Urinary bladder (tissue), 4 donors: ENCODE measurements around the gene GTF2I. TPM values are rescaled to one million over a fixed set of nuclear protein-coding genes. Genes with fewer than 3 reads are reported as not detected.
"Not testable (repeated sequence)": the region's sequence is repeated elsewhere in the genome, so short reads cannot be mapped to it uniquely, and the experiment has no call there.

Experiments used
- DNase-seq: peaks from one replicate; pipeline ENCODE4 v3.0.0-alpha.2; 2015; ENCODE audit errors: extremely low spot score
- H3K27ac ChIP-seq: one replicate; pipeline ENCODE4 v1.5.1; 2013; ENCODE audit warnings: low read depth, mild to moderate bottlenecking, moderate library complexity
- H3K36me3 ChIP-seq: one replicate; pipeline ENCODE4 v1.6.1; 2013; ENCODE audit warnings: mild to moderate bottlenecking, moderate library complexity; ENCODE audit not compliant: insufficient read depth
- H3K4me1 ChIP-seq: one replicate; pipeline ENCODE4 v1.6.1; 2013; ENCODE audit warnings: mild to moderate bottlenecking, moderate library complexity; ENCODE audit not compliant: insufficient read depth
- H3K4me3 ChIP-seq: one replicate; pipeline ENCODE4 v1.5.1; 2013; ENCODE audit warnings: low read depth, low read length
- WGBS: extraction: QIAGEN DNeasy Blood & Tissue Kit; methylation state at CpG from one replicate; pipeline ENCODE4 v1.1.7; 2013; 5-methylcytosine and 5-hydroxymethylcytosine counted together
- polyA plus RNA-seq: library from polyadenylated mRNA; stranded (reverse); fragments of 200-250 nt; gene quantifications from one replicate; pipeline ENCODE4 v1.2.3, GENCODE V29; 2013
- total RNA-seq: library from RNA; depleted of rRNA; stranded (reverse); fragments of >200 nt; gene quantifications from one replicate; pipeline ENCODE4 v1.2.3, GENCODE V29; 2014
- donor health status: healthy with polysubstance abuse.
- donor health status: healthy.

GTF2I gene
- total and polyA plus RNA-seq, 2 donors: 65.7 to 283 TPM

DNA sequence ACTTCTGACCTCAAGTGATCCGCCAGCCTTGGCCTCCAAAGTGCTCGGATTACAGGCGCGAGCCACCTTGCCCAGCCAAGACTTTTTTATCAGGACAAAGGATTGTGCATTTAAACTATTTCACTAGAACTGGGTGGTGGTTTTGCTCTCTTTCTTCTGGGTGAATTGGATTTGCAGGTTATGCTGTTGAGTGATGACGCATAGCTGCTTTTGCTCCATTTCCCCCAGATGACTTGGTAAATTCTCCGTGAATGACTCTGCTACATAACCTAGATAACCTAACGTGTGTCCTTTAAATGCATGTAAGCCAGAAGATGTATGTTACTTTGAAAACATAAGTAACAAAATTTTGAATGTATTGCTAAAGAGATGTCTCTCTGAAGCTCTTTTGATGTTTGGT is 100.8 kb downstream of the GTF2I start:
- H3K4me3 ChIP-seq, H3K4me1 ChIP-seq, H3K27ac ChIP-seq, H3K36me3 ChIP-seq, DNase-seq: not testable (repeated sequence)
- no CpG with 5 or more reads among the region's 7 CpGs for WGBS

DNA sequence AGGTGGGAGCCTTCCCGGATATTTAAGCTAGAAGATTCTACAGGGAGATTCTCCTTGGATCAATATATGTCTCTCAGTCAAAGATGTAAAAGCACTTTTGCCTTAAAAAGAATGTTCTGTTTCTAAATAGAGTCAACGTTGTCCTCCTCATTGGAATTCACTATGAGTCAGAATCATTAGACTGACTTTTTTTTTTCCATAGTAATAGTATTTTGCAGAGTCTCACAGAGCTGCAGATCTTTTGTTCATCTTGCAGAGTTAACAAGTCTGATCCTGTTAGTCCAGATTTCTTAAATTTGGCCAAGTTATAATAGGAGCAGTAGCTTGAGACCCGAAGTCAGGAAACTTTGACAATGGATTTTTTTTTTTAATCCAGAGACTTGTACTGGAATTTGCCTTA is 101.5 kb downstream of the GTF2I start:
- WGBS: no CpG with 5 or more reads among the region's 3 CpGs
- H3K4me1 ChIP-seq, H3K4me3 ChIP-seq, H3K27ac ChIP-seq, DNase-seq, H3K36me3 ChIP-seq: not testable (repeated sequence)

DNA sequence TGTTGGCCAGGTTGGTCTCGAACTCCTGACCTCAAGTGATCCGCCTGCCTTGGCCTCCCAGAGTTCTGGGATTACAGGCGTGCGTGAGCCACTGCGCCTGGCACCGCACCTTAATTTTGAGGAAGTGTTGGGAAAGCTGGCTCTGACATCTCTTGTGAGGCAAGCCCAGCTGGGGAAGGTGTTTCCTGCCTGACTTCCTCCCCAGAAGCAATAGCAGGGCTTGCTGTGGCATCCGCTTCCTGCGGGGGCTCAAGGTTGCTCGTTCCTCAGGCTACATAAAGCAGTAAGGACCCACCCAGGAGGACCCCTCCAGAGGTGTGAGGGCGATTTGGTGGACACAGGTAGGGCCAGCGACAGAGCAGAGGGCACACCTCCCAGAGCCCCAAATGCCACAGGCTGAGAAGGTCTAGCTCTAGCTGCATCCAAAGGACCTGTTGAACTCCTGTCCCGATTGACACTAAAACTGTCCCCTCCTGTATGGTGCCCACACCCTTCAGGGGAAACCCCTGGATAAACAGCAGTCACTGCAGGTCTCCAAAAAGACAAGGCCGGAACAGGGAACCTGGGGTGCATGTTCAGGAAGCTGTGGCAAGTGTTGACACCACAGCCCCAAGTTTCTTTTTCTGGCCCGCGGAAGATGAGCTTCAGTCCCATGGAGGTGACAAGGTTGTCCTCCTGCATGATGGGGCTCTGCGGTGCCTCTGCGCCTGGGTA is 107.8 kb downstream of the GTF2I start:
- H3K27ac ChIP-seq, DNase-seq, H3K4me1 ChIP-seq, H3K36me3 ChIP-seq, H3K4me3 ChIP-seq: not testable (repeated sequence)
- WGBS: no CpG with 5 or more reads among the region's 17 CpGs

DNA sequence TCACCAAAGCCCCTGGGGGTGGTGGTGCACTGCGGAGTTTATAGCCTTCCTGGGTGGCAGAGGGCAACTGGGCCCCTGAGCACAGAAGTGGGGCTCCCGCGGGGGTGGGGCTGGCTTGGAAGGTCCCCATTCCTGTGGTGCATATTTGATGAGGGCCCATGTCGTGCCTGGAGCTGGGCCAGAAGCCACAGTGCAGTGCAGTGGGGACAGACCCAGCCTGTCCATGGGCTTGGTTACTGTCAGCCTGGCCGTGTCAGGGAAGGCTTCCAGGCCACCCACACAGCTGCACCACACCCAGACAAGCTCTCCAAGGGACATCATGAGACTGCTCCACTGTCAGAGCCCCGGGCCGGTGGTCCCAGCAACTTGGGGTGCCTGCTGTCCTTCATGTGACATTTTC is 109.0 kb downstream of the GTF2I start:
- H3K4me1 ChIP-seq, H3K36me3 ChIP-seq, H3K27ac ChIP-seq, H3K4me3 ChIP-seq, DNase-seq: not testable (repeated sequence)
- no CpG with 5 or more reads among the region's 7 CpGs for WGBS

DNA sequence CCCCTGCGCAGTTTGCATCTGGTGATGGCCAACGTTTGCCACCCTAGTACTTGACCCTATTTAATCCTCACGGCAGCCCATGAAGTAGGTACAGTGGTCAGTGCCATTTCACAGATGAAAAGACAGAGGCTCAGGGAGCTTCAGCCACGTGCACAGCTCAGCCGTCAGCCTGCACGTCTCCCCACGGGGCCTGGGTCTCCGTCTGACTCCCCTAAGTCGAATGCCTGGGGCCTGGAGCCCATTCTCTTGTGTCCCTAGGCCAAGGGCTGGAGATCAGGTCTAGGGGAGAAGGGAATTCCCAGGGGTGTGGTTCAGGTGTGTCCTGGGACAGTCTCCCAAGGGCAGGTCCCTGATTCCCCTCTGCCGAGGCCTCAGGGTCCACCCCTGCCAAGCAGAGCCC is 109.5 kb downstream of the GTF2I start:
- not testable (repeated sequence) for DNase-seq, H3K4me3 ChIP-seq, H3K36me3 ChIP-seq, H3K27ac ChIP-seq, H3K4me1 ChIP-seq
- 74% methylated on average over 8 of the region's 10 CpGs for WGBS

DNA sequence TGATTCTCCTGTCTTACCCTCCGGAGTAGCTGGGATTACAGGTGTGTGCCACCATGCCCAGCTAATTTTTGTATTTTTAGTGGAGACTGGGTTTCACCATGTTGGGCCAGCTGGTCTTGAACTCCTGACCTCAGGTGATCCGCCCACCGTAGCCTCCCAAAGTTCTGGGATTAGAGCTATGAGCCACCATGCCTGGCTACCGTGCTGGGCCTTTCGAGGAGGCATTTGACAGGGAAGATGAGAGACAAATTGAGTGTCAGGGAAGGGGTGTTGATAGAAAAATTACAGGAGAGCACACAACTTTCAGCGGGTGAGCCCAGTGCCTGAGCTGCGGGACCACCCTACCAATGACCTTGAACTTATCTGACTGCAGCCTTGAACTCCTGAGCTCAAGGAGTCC is 112.5 kb downstream of the GTF2I start:
- H3K4me3 ChIP-seq, H3K27ac ChIP-seq, DNase-seq, H3K36me3 ChIP-seq, H3K4me1 ChIP-seq: not testable (repeated sequence)
- 90% methylated on average over 4 of the region's 7 CpGs for WGBS

DNA sequence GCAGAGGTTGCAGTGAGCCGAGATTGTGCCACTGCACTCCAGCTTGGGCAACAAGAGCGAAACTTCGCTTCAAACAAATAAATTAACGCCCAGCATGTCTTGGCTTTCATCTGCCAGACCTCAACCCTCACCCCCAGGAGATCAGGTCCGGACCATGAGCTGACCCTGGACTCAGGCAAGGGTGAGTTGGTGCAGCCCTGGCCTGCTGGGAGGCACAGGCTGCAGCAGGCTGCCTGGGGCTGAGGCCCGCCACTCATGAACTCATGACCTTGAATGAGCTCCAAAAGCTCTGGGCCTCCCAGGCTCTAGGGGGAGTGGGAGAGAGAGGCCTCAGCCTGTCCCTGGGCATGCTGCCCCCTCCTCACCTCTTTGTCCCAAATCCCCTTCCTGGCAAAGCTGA is 114.6 kb downstream of the GTF2I start:
- not testable (repeated sequence) for H3K4me1 ChIP-seq, H3K4me3 ChIP-seq, H3K27ac ChIP-seq, DNase-seq, H3K36me3 ChIP-seq
- WGBS: 94% methylated on average over 6 of the region's 6 CpGs

DNA sequence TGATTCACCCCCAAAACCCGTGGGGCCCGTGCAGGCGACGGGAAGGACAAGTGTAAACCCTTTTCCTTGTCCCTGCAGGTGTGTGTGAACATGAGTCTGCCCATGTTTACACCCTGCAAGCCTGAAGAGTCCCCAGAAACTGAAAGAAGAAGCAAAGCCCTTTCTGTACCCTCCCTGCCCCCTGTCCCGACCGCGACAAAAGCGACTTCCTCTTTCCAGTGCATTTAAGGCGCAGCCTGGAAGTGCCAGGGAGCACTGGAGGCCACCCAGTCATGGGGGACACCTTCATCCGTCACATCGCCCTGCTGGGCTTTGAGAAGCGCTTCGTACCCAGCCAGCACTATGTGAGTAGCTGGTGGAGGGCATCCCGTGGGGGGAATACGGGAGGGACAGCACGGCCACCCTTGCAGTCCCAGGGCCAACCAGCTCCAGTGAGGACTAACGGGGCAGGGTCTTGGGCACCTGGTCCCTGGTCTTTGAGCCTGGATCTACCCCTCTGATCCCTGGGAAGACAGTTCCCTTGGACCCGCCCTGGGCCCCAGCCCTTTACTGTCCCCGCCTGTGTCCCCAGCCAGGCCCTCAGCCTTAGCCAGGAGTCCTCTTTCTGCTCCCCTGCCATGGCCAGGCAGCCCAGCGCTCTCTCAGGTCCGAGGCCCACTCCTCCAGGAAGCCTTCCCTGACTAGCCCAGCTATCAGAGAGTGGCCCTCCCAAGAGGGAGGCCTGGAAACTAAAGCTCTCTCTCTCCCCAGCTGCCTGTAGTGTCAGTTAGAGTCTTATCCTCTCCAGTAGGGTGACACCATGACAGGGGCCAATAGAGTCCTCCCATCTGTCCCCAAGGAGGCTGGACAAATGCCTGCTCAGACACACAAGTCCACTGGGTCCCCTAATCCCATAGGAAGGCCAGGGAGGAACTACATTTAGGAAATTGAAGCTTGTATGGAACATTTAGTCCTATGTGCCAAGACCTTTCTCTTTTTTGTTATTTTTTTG is 116.5 kb downstream of the GTF2I start, which contains the start of gene NCF1:
NCF1 (plus strand) TSS at position 252 of the 991 bp plus-strand sequence; CDS start at position 273, 21 bp downstream.
- H3K27ac ChIP-seq, H3K4me1 ChIP-seq, DNase-seq, H3K36me3 ChIP-seq, H3K4me3 ChIP-seq: not testable (repeated sequence)
- no CpG with 5 or more reads among the region's 21 CpGs for WGBS

DNA sequence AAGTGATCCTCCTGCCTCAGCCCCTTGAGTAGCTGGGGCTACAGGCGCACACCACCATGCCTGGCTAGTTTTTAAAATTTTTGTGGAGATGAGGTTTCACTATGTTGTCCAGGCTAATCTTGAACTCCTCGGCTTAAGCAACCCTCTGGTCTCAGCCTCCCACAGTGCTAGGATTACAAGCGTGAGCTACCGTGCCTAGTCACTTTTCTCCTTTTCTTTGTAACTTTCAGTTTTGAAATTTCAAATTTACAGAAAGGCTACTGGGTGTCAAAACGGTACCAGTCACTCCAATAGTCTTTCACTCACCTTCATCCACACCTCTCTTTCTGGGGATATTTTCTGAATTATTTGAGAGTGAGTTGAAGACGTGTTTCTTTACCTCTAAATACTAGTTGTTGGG is 117.6 kb downstream of the GTF2I start:
- H3K36me3 ChIP-seq, DNase-seq, H3K4me3 ChIP-seq, H3K27ac ChIP-seq, H3K4me1 ChIP-seq: not testable (repeated sequence)
- WGBS: no CpG with 5 or more reads among the region's 6 CpGs

DNA sequence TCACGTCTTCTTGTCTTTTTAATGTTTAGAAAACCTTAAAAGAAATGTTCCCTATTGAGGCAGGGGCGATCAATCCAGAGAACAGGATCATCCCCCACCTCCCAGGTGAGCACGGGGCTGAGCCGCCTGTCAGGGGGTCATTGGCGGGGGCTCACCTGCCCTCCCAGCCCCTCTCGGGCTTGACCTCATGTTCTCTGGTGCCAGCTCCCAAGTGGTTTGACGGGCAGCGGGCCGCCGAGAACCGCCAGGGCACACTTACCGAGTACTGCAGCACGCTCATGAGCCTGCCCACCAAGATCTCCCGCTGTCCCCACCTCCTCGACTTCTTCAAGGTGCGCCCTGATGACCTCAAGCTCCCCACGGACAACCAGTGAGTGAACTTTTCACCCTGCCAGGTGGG is 121.5 kb downstream of the GTF2I start:
- H3K4me1 ChIP-seq, H3K27ac ChIP-seq, H3K4me3 ChIP-seq, DNase-seq, H3K36me3 ChIP-seq: not testable (repeated sequence)
- 84% methylated on average over 13 of the region's 17 CpGs for WGBS

DNA sequence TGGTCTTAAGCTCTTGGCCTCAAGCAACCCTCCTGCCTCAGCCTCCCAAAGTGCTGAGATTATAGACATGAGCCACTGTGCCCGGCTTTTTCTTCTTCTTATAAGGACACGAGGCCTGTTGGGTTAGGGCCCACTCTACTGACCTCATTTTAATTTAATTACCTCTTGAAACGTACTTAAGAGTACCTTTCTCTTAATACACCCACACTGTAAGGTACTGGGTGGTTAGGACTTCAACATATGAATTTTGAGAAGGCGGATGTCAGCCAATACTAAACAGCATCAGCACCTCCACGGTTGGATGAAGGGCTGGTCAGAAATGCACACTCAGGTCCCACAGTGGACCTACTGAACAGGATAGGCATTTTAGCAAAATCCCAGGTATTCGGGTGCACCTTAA is 124.2 kb downstream of the GTF2I start:
- WGBS: 83% methylated on average over 3 of the region's 6 CpGs
- not testable (repeated sequence) for DNase-seq, H3K4me3 ChIP-seq, H3K27ac ChIP-seq, H3K4me1 ChIP-seq, H3K36me3 ChIP-seq

DNA sequence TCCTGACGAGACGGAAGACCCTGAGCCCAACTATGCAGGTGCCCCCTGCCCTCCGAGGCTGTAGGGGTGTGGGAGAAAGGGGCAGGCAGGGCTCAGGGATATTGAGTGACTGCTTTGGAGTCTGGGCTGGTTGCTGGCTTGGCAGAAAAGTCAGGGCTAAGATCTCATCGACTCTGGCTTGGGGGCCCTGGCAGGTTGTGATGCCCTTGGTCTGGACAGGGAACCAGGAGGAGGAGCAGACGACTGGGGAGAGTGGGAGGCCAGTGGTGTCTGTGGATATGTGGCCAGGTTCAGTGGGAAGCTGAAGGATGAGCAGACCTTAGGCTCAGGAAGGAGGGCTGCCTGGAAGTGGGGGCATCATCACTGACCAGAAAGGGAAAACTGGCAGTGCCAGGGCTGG is 126.1 kb downstream of the GTF2I start:
- not testable (repeated sequence) for DNase-seq, H3K4me1 ChIP-seq, H3K4me3 ChIP-seq, H3K27ac ChIP-seq, H3K36me3 ChIP-seq
- WGBS: 78% methylated on average over 5 of the region's 5 CpGs

DNA sequence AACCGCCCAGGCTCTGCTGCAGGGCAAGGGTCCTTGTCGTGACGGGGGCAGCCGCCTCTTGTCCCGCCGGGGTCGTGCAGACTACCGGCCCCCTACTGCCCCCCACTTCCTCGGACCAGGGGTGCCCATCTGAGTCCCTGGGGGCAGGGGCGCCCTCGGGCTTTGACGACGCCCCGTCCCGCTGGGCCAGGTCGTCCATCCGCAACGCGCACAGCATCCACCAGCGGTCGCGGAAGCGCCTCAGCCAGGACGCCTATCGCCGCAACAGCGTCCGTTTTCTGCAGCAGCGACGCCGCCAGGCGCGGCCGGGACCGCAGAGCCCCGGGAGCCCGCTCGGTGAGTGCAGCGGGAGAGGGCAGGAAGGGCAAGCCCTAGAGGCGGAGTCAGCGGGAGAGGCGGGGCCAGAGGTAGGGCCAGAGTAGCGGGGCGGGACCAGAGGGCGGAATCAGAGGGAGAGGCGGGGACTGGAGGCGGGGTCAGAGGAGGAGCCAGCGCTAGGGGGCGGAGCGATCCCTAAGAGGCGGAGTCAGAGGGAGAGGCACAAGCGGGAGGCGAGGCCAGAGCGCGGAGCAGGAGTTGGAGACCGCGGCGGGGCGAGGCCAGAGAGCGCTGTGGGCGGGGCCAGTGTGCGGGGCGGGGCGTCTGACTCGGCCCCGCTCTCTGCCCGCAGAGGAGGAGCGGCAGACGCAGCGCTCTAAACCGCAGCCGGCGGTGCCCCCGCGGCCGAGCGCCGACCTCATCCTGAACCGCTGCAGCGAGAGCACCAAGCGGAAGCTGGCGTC is 131.0 kb downstream of the GTF2I start:
- peak; percentile 66 for DNase-seq
- H3K4me3 ChIP-seq, H3K27ac ChIP-seq, H3K4me1 ChIP-seq, H3K36me3 ChIP-seq: not testable (repeated sequence)
- 0% methylated on average over 34 of the region's 82 CpGs for WGBS
